CD4-positive, alpha-beta T cell treated with Interleukin-21 for 1 hour (primary cell): ENCODE measurements around the gene MDFI.
"Not testable (repeated sequence)": the region's sequence is repeated elsewhere in the genome, so short reads cannot be mapped to it uniquely, and the experiment has no call there.

ENCODE experiments used
- DNase-seq: peaks from one replicate; pipeline ENCODE4 v3.0.0-alpha.2; 2020

MDFI gene

DNA sequence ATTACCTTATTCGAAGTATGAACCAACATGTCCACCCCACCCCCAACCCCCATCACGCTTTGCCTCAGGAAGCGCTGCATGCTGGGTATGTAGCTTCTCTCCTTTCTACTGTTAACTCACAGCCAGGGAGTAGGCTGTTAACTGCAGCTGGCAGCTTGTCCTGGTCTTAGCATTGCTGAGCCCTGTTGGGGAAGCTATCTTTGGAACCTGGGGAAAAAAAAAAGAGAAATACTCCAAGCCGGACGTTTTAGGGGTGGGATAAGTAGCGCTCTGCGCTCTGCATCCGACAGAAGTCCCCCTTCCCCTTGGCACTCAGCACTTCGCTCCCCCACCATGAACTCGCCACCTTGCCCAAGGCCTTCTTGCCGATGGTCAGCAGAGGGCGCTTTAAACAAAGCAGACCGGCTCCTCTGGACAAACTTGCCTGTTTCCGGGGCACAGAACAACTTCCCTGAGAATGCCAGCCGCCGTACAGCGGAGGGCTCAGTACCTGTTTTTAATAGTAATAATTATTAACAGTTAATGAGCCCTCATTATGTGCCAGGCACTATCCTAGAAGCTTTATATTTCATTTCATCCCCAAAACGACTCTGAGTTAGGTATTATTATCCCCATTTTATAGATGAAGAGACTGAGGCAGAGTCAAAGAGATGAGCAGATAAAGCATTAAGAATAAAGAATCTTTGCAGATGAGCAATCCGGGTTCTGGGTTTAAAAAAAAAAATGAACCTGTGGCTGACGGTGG is 35.2 kb upstream of the MDFI start:
- peak; percentile 79 for DNase-seq

GRCh38 chr6:41604006-41604405 is 34.3 kb upstream of the MDFI start:
- no peak for DNase-seq

- DNase-seq: no peak
These were observed 32.6 kb upstream of the MDFI start for GRCh38 chr6:41605649-41606048.

DNA sequence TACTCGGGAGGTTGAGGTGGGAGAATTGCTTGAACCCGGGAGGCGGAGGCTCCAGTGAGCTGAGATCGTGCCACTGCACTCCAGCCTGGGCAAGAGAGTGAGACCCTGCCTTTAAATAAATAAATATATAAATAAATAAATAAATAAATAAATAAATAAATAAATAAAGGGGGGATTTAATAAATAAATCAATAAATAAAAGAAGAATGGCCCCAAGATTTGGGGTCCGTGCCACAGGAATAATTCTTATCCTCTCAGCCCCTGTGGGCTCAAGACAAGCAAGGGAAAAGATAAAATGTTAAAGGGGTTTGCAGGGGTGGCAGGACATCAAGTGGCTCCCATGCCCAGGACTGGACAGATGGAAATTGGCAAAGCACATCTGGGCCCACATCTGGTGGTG is 31.2 kb upstream of the MDFI start:
- DNase-seq: no peak

- DNase-seq: no peak
These were observed 30.5 kb upstream of the MDFI start for GRCh38 chr6:41607736-41608135.

DNA sequence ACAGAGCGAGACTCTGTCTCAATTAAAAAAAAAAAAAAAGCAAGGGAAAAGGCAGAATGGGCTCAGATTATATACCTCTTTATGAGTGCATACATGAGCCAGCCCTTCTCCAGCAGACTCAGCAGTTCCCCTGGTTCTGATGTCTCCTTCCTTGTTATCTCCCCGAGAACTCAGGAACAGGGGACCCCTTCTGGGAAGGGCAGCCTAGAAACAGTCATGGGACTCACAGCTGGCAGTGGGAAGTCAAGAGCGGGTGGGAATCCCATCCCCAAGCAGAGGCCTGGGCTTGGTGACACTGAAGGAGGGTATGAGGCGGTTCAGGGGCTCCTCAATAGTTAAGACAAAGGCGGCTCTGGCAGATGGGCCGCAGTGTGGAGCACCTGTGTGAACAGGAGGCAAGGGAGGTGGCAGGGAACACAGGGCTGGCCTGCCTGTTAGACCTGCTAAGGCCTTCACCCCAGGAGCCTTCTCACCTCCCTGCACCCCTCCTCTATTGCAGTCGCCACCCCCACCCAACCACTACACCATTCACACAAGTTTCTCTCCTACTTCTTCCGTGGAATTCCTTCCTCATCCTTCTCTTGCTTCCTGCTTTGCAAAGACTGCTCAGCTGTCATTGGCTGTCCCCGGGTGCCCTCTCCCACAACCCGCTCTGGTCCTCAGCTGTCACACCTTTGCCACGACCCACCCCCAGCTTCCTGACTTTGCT is 29.7 kb upstream of the MDFI start:
- no peak for DNase-seq

DNA sequence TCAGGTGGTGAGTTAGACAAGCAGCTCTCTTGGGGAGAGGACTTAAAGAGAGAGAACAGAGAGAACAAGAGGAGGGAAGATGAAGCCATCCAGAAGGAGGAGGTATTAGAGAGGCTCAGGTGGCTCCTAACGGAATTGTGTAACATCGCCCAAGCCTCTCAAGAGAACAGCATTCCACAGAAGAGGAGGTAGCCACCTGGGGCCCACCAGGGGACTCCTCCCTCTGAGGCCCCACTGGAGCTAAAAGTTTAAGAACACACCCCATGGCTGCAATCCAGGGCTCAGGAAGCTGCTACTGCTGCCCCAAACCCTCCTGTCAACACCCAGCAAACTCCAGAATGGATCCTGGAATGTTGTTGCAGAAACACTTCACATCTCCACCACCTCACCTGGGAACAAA is 23.6 kb upstream of the MDFI start:
- no peak for DNase-seq

DNA sequence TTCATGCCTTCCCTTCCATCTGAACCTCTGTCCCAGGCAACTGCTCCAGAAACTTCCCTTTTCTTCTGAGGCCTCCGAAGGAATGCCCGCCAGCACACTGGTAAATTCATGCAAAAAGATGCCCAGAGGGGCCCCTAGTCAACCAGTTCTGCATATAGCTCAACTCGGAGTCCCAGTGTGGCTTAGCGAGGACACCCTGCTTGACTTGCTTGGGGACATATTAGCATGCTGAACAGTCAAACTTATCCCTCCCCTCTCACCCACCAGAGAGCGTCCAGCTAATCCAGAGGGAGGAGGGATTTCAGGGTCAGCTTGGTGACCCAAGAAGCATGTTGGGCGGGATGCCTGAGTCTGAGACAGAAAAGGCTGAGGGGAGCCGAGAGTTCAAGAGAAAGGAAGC is 23.0 kb upstream of the MDFI start:
- no peak for DNase-seq

DNA sequence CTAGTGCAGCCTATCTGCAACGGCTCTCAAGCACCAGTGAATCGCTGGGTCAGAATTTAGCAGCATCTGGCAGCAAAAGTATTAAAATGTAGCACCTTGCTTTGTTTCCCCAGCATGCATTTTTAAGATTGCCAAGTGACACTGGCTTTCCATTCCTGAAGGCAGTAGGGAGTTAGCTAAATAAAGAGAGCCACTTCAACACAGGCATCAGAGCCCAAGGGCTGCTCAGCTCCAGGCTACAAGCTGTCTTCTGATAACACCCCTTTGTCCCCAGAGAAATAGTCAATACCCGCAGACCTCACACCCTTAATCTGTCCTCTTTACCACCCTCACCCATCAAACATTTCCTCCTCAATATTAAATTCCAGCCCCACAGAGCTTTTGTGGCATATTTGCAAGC is 19.7 kb upstream of the MDFI start:
- DNase-seq: no peak

DNA sequence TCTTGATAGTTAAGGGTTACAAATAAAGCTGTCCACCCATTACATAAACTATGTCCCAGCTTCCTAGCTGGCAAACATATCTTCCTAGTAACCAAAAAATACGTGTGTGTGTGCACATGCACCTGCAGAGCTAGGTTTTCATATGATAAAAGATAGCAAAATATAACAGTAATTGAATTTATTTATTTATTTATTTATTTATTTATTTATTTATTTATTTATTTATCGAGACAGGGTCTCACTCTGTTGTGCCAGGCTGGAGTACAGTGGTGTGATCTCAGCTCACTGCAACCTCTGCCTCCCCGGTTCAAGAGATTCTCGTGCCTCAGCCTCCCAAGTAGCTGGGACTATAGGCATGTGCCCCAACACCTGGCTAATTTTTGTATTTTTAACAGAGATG is 19.1 kb upstream of the MDFI start:
- DNase-seq: not testable (repeated sequence)

DNA sequence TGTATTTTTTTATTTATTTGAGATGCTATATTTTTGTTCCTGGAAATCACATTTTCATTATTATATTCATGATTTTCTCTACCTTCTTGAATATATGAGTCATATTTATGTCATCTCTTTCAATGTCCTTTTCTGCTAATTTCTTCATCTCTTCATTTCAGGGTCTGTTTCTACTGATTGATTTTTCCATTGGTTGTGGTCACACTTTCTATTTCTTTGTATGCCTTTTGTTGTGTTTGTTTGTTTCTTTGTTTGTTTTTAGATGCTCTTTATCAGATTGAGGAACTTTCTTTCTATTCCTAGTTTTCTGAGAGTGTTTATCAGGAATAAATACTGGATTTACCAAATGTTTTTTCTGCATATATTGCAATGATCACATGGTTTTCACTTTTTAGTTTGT is 16.9 kb upstream of the MDFI start:
- DNase-seq: no peak

GRCh38 chr6:41621802-41622201 is 16.5 kb upstream of the MDFI start:
- DNase-seq: no peak

DNA sequence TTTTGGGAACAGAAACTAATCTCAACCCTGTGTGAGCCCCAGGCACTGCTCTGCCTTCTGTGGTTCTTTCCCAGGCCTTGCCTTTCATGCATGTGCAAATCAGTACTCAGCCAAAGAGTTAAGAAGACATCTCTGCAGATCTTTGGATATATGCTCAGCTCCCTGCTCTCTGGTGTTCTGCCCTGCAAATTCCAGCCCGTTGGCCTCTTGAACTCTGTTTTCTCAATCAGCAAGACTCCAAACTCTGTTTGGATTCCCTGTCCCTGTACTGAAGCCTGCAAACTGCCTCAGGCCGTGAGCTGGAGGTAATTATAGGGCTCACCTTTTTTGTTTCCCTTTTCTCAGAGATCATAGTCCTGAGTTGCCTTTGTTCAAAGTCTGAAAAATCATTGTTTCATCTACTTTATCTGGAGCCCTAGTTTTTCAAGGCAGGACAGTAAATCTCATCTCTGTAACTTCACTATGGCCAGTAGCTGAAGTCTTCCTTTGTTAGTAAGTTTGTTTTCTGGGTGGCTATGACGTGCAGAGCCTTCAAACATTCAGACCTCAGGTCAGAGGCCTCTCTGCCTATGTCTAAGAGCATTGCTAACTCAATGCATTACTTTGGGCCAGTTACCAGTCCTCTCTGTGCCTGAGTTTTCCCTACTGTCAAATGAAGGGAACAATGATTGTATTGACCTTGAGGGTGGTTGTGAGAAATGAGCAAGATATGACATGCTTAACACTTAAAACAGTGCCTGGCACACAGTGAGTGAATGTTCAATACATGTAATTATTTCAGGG is 15.9 kb upstream of the MDFI start:
- DNase-seq: no peak

- DNase-seq: no peak
These were observed 14.9 kb upstream of the MDFI start for GRCh38 chr6:41623330-41623729.

- DNase-seq: no peak
These were observed 13.5 kb upstream of the MDFI start for GRCh38 chr6:41624621-41625380.

DNA sequence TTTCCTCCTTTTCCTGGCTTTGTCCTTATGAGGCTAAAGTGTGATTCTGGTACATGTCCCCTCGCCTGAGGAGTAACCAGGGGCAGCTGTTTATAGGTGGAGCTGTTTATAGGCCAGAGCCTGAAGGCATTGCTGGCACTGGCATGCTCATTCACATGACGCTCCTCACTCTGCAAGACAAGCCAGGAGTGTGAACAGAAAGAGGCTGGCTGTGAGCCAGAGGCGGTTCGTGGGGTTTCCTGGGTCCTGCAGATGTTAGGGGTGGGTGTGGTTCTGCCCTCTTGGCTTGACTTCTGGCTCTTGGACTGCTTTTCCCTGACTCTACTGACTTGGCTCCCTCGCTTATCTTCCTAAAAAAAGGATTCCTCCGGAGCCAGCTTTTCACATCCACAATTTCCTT is 12.8 kb upstream of the MDFI start:
- DNase-seq: peak; percentile 3

DNA sequence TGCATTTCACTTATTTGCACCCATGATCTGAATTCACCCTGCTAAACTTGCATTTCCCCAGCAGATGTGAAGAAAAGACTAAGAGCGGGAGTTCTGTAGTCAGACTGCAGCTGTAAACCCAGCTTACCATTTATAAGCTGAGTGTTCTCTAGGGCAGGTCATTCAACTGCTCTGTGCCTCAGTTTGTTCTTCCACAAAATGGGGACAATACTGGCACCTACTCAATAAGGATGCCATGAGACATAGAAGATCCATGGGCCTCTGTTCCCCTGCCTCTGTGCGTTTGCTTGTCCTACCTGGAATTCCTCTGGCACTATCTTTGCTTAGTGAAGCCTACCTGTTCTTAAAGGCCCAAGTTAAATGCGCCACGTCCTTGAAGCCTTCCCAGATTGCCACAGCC is 12.2 kb upstream of the MDFI start:
- no peak for DNase-seq

DNA sequence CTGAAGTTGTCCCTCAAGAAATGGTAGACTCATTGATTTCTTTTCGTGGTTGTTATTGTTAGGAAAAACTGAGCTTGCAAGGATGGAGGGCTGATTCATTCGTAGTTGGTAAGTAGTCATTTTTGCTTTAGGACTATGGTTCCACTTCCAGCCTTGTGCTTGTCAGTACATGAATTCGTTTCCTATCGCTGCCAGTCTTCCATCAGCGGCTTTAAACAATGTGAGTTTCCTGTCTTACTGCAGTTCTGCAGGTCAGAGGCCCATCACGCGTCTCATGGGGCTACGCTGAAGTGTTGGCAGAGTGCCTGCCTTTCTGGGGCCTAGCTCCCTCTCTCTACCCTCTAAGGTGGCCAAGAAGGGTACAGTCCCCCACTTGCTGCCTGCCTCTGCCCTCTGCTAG is 11.4 kb upstream of the MDFI start:
- DNase-seq: no peak

GRCh38 chr6:41629128-41629527 is 9.1 kb upstream of the MDFI start:
- DNase-seq: no peak

GRCh38 chr6:41630069-41630468 is 8.2 kb upstream of the MDFI start:
- no peak for DNase-seq

GRCh38 chr6:41630946-41631345 is 7.3 kb upstream of the MDFI start:
- no peak for DNase-seq

GRCh38 chr6:41633056-41633634 is 5.1 kb upstream of the MDFI start:
- no peak for DNase-seq

DNA sequence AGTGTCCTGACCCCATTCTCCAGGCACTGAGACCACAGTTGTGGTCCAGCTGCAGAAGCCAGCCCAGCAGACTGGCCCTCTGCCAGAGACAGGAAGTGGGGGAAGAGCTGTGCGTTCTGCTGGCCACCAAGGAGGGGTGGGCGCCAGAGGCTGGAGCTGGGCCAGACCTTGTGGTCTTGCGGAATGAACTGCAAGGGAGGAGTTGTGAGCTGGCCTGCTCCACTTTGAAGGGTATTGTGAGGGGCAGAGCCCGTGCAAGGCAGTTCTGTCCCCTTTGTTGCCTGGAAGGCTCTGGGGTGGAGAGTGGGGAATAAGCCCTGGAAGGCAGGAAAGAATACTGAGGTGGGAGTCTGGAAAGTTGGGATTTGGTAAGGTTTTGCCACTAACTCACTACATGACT is 3.6 kb upstream of the MDFI start:
- no peak for DNase-seq
